ENCODE data around the gene FHIT.

- TF ChIP-seq CTCF (IDR thresholded peaks at IDR 0.05 in 4 of 5, conservative IDR thresholded peaks at IDR 0.05 in 1 of 5) (no peak), POLR2A (IDR thresholded peaks at IDR 0.05) (no peak)
Measured at GRCh38 chr3:60030982-60031381, 1220.3 kb downstream of the FHIT start.
